Activated CD8-positive, alpha-beta memory T cell treated with anti-CD3 and anti-CD28 coated beads, Interleukin-2, amount 50 U/mL, for 4 hours (primary cell): ENCODE data around the gene PPM1L.
"Not testable (repeated sequence)": the region's sequence is repeated elsewhere in the genome, so short reads cannot be mapped to it uniquely, and the experiment has no call there.

Experiments used
- DNase-seq: peaks from one replicate; pipeline ENCODE4 v3.0.0-alpha.2; 2020

PPM1L gene

DNA sequence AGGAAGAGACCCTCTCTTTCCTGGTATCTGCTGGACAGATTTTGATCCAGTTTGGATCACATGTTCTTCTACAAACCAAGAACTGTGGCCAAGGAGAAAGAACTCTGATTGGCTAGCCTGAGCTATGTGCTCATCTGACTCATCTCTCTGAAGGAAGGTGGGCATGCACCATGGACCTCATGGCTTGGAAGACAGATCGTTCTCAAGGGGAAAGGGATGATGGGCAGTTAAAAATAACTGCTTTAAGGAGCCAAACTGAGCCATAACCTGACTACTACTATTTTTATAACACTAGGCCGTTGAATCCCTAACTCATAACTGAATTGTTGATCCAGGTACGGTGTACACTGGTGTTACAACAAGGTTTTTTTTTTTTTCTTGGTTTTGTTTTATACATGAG, 236.7 kb downstream of the PPM1L start:
- DNase-seq, result no peak

DNA sequence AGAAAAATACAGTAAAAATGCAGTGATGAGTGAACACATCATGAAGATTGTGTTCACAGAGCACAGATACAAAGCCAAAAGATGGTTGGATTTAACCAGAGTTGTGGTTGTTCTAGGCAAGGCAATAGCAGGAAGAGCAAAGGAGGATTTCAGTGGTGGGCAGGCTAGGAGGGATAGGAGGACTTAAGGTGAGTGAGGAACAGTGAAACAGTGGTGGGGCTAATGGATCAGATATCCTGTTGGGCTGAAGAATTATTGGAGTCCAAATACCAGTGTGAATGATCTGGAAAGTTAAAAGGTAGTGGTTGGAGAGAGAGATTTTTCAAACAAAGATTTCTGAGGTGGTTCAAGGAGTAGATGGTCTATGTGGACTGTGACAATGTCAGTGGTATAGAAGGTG, 240.8 kb downstream of the PPM1L start:
- no peak for DNase-seq

DNA sequence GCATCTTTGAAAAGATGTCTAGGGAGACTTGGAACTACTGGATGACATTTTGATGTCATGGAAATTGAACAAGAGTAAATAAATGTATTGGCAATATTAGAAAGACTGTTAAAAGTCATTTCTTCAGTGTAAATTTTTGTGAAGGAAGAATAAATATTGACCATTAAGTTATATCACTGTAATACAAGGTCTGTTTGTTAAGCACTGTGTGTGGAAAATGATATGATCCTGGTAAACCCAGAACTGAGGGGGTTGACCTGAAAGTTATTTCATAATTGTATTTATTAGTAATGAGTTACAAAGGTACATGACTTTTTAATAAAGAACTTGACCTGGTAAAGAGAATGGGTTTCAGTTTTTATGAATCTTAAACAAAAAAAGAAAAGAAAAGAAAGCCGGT, 242.6 kb downstream of the PPM1L start:
- no peak for DNase-seq

DNA sequence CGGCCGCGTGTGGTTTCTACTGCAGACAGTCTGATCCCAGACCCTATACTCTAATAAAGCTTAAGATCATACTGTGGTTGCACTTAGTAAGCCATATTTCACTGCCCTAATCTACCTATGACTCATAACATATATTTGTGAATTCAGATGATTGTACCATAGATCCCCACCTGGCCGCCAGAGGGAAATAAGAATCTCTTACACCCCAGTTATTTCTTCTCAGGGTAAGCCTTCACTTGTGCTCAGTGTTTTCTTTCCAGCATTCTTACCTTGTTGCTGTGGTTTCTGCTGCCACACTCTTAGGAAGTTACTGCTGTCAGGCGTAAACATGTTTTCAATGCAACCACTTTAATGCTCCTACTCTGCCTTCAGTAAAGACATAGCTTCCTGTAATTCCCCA, 243.2 kb downstream of the PPM1L start:
- DNase-seq, result no peak

DNA sequence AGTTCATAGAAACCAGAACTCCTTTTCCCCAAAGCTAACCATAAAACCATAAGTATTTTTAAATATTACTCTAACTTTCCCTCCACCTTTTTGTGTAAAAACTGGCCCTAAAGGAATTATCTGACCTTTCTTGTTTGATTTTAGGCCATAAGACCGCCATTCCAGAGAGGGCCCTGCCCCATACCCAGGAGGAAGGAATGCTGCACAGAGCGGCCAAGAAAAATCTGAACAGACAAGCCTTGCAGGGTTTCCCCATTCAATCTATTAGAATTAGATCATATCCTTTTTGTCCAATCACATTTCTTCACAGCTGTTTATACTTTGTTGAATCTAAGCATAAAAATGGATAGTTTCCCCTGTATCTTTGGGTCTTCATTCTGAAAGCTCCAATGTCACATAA, 252.1 kb downstream of the PPM1L start:
- DNase-seq, result no peak

DNA sequence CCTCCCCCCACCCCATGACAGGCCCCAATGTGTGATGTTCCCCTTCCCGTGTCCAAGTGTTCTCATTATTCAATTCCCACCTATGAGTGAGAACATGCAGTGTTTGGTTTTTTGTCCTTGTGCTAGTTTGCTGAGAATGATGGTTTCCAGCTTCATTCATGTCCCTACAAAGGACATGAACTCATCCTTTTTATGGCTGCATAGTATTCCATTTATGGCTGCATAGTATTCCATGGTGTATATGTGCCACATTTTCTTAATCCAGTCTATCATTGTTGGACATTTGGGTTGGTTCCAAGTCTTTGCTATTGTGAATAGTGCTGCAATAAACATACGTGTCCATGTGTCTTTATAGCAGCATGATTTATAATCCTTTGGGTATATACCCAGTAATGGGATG, 254.1 kb downstream of the PPM1L start:
- DNase-seq, result not testable (repeated sequence)

DNA sequence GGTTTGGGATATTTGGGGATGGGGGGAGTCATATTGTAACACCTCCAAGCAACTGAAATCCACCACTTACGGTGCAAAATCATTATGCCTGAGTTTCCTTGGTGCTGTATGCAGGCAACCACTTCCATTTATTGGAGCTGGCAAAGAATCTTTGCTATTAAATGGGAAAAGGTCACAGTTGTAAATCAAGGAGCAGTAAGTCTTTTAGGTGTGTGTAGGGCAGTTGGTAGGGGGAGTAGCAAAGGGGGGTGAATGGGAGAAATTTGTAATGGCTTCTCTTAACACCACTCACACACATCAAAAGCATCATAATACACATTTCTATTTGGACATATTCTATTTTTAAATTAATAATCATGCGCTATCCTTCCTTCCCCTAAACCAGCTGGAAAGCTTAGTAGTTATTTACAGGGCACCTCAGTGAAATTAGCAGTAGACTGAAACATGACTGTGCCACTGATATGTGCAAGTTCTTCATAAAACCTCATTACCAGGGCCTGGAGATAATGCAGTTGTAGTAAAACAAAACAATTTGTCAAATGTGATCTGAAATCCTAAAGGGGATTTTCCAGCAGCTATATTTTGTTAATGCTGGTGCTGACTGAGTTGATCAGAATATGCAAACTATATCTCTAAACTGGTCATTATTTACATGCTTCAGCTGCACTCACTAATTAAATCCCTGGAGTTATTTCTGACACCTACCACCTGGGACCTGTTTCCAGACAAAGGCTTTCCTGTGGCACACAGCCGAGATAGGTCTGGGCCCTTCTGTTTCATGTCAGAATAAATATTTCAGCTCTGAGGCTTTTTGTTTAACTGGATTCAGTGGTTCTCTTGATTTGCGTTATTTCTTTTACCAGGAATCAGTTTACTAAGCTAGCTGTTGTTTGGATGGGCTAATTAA, 259.1 kb downstream of the PPM1L start:
- DNase-seq, result no peak

DNA sequence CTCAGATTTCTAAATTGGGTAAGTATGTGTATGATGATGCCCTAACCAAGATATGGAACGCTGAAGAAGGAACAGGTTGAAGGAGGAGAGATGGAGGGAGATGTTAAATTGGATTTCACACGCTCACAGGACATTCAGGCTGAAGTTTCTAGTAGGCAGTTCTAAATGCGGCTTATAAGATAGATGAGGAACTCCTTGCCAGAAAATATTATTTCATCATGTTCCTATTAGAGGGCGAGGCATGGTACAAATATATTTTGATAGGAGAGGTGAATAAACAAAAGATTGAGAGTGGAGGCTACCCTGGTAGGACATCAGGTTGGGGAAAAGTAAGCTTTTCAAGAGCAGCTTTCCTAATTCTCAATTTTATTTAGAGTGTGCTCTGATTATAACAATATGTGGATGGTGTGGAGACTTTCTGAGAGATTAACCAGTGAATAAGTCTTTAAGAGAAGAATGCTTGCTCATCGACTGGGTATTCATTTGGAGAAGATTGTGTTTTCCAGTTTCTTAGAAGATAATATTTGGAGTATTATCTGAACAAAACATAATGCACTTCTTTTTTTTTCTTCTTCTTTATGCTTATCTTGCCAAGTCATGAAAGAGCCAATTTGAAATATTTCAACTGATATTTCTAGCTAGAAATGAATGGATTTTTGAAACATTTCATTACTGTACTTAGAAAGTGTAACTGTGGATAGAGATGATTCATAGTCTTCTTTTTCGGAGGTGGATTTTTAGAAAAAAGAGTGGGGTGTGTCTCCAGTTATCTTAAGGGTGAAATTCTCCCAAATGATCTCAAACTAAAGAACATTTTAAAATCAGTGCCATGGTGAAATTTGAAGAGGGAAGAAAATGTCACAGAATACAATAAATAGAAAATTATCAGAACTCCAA, 260.6 kb downstream of the PPM1L start:
- no peak for DNase-seq

DNA sequence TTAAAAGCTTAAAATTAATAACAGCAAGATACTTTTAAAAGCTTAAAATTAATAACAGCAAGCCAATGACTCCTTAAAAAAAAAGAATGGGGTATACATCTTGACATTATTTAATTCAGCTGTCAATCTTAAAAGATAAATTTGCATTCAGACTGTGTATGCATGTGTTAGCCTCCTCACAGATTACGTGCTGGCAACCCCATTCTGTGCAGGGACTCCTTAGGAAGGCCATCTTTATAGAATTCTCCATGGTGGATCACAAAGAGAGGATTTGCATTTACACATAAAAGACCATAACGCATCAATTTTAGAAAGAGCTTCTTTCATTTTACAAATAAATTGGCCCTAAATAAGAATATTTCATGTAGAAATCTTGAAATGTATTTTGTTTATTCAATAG, 261.9 kb downstream of the PPM1L start:
- no peak for DNase-seq

DNA sequence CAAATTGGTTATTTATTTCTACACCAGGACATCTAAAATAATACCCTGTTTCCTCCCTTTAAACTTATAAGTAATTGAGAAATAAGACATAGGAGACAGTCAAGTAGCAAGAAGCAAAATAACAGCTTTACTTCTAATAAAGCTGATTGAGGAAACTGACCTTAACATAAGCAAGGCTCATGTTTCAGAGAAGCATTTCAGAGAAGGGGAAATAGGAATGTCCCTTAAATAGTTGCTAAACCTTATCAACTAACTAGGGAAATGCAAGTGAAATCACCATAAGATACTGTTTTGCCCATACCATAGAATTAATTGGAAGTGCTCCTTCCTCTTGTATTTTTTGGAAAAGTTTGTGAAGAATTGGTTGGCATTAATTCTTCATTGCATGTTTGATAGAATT, 264.2 kb downstream of the PPM1L start:
- no peak for DNase-seq

DNA sequence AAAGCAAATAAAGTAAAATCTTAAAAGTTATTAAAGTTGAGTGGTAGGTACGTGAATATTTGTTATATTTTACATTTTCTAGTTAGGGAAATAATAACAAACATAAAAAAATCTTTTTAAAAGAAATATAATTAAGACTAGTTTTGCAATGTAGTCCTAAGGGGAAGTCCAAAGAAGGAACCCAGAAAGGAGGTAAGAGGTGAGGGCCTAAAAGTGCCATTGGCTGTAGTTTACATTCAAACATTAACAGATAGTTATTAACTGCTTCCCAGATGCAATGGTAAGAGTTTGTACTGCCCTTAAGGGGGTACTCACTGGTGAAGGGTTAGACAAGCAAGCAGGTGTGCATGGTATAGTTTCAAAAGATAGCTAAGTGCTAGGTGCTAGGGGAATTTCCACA, 269.9 kb downstream of the PPM1L start:
- DNase-seq, result no peak

DNA sequence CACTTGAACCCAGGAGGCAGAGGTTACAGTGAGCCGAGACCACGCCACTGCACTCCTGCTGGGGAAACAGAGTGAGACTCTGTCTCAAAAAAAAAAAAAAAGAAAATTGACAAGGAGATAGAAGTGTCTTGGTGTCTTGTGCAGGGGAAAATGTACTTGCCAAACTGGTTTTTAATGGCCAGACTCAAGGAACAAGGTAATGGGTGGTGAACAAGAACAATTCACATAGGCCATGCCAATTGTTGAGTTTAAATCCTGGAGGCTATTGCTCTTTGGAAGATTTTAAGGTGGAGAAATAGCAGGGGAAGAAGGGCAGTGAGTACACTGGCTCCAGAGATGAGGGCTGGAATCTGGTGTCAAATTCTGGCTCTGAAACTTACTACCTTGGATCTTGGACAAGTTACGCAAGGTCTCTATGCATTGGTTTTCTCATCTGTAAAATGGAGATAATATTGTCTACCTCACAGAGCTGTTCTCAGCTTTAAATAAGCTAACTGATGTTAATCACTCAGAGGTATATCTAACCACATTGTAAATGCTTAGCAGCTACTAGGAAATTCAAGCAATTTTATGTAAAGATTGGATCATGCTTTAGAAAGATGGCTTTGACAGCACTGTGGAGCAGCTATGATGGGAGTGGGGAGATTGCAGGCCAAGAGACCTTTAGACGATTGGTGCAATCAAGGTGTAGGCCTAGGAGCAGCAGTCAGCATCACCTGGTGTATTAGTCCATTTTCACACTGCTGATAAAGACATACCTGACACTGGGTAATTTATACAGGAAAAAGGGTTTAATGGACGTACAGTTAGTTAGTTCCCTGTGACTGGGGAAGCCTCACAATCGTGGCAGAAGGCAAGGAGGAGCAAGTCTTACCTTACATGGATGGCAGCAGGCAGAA, 270.8 kb downstream of the PPM1L start:
- DNase-seq, result no peak

DNA sequence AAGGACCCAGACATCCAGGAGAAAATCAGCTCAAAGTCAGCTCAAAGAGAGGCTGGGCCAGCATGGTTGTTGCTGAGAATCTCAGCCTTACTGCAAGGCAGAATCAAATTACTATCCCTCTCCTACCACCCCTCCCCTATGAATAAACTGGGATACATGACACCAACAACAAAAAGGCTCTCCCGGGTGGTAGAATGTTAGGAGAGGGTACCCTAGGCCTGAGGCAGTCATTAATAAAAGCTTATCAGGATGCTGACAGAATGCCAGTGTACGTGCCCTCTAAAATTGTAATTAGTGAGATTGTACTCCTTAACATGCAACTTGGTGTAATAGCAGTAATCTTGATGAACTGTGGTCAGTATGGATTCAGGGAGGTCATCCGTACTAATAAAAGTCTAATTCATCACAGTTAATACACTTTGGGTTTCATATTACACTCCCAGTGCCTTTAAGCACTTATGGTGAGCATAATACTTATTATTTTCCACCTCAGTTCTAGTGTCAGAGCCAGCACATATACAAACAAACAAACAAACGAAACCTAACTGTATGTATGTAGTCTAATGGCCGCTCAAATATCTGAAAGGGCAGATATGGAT, 272.6 kb downstream of the PPM1L start:
- DNase-seq, result no peak

DNA sequence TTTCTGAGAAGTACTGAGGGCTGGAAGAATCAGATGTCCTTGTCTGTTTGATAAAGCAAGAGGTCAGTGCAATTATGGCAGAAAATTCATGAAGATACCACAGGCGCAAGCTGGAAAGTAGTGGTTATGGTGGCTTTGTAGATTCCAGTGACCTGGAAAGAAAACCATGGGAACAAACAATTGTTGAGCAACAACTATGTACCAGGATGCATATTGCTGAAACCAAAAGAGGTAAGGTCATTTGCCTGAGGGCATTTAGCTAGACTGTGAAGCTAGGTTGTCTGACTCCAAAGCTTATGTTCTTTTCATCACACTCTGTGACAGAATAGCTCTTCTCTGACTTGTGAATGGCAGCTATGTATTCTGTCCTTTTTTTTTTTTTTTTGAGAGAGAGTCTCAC, 275.1 kb downstream of the PPM1L start:
- no peak for DNase-seq

DNA sequence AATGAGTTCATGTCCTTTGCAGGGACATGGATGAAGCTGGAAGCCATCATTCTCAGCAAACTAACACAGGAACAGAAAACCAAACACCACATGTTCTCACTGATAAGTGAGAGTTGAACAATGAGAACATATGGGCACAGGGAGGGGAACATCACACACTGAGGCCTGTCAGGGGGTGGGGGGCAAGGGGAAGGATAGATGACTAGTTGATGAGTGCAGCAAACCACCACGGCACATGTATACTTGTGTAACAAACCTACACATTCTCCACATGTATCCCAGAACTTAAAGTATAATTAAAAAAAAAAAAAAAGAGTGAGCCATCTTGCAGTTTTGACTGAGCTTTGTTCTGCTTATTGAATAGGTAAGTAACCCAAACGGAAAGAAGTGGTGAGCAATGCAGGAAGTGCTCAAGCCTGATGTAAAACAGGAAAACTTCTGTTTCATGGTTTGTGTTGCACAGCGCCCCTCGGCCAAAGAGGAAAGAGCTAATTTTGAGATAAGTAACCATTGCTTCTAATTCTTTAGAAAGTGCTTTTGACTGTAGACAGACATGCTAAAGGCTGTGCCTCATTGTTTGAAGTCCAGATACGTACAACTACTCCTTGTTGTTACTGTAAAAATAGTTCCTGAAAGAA, 279.0 kb downstream of the PPM1L start:
- not testable (repeated sequence) for DNase-seq

DNA sequence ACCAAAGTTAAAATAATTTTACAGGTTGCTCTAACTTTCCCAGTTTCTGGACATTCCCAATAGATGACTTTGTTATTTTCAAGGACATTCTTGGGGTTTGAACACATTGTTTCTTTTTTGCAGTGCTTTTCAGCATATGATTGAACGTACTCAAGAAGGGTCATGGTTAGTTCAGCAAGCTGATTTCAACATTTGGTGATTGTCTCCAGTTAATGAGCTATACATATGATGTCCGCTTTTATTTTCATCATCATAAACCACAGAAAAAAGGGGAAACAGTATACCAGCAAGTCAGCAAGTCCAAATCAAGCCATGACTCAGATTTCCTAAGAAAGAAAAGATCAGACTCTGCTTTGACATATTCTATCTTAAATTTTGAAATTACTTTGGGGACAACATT, 279.7 kb downstream of the PPM1L start:
- DNase-seq, result no peak

DNA sequence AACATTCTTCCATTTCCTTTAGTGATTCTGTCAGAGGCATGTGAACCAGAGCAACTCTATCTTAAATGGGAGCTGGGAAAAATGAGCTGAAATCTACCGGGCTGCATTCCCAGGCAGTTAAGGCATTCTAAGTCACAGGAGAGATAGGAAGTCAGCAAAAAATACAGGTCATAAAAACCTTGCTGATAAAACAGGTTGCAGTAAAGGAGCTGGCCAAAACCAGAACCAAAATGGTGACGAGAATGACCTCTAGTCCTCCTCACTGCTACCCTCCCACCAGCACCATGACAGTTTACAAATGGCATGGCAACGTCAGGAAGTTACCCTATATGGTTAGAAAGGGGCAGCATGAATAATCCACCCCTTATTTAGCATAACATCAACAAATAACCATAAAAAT, 282.7 kb downstream of the PPM1L start:
- DNase-seq, result no peak

DNA sequence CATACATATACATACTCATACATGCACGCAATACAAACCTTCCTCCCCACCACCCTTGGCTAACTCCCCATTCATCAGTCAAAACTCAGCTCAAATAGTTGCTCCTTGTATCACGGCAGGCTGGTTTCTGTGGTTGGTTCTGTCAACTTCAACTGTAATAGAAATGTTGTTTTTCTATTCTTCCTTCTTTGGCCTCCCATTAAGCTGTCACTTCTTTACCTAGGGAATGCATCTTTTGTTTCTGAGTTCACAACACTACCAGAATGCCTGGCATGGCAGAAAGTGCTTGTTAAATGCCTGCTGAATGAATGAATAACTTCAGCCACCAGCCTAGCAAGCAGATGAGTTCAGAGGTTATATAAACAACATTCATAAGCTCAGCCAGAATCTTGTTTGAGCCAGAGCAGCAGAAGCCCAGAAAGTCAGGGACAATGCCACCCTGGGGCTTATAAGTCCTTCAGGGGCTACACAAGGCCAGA, 286.0 kb downstream of the PPM1L start:
- no peak for DNase-seq

DNA sequence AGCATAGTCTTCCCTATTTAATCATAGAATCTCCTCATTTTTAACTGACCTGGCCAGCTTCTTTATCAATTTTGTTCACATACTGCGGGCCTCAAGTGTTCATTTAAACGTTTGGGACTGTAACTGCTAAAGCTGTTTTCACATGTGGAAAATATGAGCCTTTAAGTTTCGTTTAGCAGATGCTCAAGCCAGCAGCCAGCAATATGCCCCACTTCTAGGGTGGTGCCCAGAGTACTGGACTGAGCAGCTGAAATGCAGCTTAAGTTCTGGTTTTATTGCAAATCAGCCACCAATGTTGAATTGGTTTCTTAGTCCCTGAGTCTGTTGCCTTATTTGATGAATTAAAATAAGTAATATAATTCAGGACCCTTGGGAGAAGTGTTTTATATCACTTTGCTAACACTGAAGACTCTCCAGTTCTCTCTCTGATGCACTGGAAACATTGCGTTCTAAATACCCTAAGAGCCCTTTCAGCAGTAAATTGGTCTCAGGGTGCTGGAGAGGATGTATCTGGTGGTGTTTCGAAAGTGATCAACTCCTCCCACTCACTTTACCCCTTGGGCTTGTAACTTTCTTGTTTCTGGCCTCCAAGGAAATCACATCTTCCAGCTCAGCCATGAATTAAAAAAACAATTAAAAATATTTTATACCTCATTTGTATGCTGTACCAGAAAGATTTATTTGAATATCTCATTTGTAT, 287.5 kb downstream of the PPM1L start:
- no peak for DNase-seq

DNA sequence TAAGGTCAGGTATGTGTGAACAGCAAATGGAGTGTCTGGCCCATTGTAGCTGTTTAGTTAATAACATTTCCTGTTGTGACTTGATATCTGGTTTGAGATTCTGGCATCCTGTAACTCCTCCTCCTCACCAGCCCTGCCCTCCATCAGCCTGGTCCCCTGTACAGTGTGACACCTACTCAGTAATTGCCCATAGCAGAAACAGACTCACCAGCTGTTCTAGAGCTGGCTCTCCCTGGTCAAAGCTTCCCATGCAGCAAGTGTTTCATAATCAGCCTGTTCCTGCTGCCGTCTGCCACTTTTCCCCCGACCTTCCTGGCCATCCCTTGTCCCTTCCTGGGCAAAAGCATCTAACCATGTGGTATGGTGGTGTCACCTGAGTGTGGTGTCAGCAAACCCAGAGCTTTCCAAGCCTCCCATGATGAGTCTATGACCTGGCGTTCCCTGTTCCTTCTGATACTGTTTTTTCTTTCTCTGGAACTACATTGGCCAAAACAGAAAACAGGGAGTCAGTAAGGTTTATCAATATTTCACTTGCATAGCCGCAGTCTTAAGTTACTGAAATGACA, 293.7 kb downstream of the PPM1L start:
- no peak for DNase-seq

DNA sequence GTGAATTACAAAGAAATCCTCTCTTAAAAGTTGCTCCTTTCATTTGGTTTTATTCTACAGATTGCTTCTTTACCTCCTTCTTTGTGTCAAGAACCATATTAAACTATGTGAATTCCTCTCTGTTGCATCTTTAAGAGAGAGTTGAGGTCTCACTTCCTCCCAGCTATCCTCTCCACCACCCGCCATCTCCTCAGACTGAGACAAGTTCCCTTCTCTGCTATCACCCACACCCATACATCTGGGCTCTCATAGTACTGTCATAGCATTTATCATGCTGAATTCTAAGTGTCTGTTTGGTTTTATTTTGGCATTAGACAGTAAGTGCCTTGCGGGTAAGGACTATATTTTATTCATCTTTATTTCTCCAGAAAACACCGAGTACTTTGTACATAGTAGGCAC, 294.9 kb downstream of the PPM1L start:
- DNase-seq, result no peak
